Breast epithelium (tissue), 4 donors: Measurements from ENCODE around the gene KCNE3. TPM values are rescaled to one million over a fixed set of nuclear protein-coding genes. Genes with fewer than 3 reads are reported as not detected.

Experiments
- DNase-seq, 2 donors: peaks; one replicate each; pipeline ENCODE4 v3.0.0-alpha.2; 2019; ENCODE audit warnings: low spot score in 2 of 2
- H3K27ac ChIP-seq, 2 donors: fragments of 200-600 bp; sonication (generic) in 1 of 2; one replicate each; pipeline ENCODE4 v1.5.1; 2016 to 2019; ENCODE audit warnings: mild to moderate bottlenecking in 1 of 2
- H3K27me3 ChIP-seq, 2 donors: fragments of 200-600 bp; sonication (generic) in 1 of 2; one replicate each; pipeline versions ENCODE4 v1.5.1 to v1.6.0; 2017 to 2019; ENCODE audit warnings: control low read depth in 1 of 2, mild to moderate bottlenecking in 1 of 2
- H3K36me3 ChIP-seq: fragments of 200-600 bp; one replicate; pipeline ENCODE4 v1.5.1; 2019
- H3K4me1 ChIP-seq, 2 donors: fragments of 200-600 bp; sonication (generic); one replicate each; pipeline ENCODE4 v1.5.1; 2016 to 2019; ENCODE audit warnings: control low read depth in 1 of 2
- H3K4me3 ChIP-seq, 3 donors: fragments of 200-600 bp; sonication (generic); 1 replicate in 2 of 3; 2 replicates in 1 of 3; pipeline ENCODE4 v1.5.1; 2016 to 2019; ENCODE audit warnings: mild to moderate bottlenecking in 3 of 3, moderate library complexity in 2 of 3
- H3K9me3 ChIP-seq, 2 donors: fragments of 200-600 bp; sonication (generic) in 1 of 2; one replicate each; pipeline ENCODE4 v1.5.1; 2016 to 2019; ENCODE audit warnings: control low read depth in 1 of 2
- POLR2A ChIP-seq: fragments of 450-650 bp; IDR thresholded peaks from one replicate; pipeline ENCODE4 v1.6.1; 2016; ENCODE audit warnings: antibody characterized with exemption, mild to moderate bottlenecking, moderate library complexity
- POLR2AphosphoS5 ChIP-seq, 3 donors: sonication (generic); formaldehyde crosslinking; IDR thresholded peaks; one replicate each; pipeline ENCODE4 v1.6.1; 2017; ENCODE audit warnings: antibody characterized with exemption in 3 of 3
- intact Hi-C: fragments of 100-400 bp; cut with DNase I; formaldehyde crosslinking; loops from one replicate; pipeline ENCODE4 v1.15.1; 2023; ENCODE audit warnings: low total_unique reads
- total RNA-seq, 3 donors: library from RNA; depleted of rRNA; stranded (reverse); fragments of >200 nt; gene quantifications; one replicate each; pipeline ENCODE4 v1.1.0, GENCODE V29; 2016
- TF ChIP-seq, protein P1 (sequence below), 3 donors: fragments of 450-650 bp; IDR thresholded peaks; one replicate each; pipeline ENCODE4 v1.5.1; 2016 to 2017; ENCODE audit warnings: antibody characterized with exemption in 3 of 3, mild to moderate bottlenecking in 3 of 3, moderate library complexity in 3 of 3

The KCNE3 gene
- total RNA-seq, 3 donors from 2014 or later: 3.6 to 15.8 (median 4.7) TPM

DNA sequence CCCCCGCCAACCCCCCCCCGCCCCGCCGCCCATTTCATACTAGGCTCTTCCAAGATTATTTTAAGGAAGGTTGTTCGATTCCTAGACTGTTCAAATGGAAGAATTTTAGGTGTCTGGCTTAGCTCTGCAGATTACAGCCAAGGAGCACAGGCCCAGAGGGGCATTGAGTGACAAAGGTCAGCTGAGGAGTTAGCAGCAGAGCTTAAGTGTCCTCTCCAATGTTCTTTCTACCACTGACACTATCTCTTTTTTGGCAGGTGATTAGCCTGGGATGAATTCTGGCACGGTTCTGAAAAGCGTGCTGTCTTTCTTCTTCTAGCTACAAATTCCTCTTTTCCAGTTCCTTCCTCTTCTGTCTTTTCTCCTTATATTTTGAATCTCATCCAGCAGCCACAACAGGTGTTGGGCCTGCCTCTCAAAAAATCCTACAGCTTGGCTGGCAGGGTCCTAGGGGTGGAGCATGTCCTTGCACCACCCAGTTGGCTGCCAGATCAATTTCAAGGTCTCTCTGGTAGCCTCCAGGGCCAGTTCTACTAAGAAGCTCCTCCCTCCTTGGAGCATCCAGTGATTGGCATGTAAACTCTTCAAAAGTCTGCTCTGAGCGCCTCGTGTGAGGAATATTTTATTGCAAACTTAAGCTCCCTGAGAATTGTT is 23.0 kb downstream of the KCNE3 start:
- no peak for DNase-seq
- Histone ChIP-seq H3K27ac (no peak overlapping the region), H3K36me3 (no peaks in the 10 kb centered on the region), H3K27me3 (no peaks in the 10 kb centered on the region), H3K9me3 (no peaks in the 10 kb centered on the region), H3K4me1 (peaks cover 0 to 10% of the 10 kb centered on the region in 2 donors), H3K4me3 (no peak overlapping the region)
- TF ChIP-seq POLR2A: no peak
- TF ChIP-seq POLR2AphosphoS5 (IDR thresholded peaks at IDR 0.05): no peak
- TF ChIP-seq, protein P1, sequence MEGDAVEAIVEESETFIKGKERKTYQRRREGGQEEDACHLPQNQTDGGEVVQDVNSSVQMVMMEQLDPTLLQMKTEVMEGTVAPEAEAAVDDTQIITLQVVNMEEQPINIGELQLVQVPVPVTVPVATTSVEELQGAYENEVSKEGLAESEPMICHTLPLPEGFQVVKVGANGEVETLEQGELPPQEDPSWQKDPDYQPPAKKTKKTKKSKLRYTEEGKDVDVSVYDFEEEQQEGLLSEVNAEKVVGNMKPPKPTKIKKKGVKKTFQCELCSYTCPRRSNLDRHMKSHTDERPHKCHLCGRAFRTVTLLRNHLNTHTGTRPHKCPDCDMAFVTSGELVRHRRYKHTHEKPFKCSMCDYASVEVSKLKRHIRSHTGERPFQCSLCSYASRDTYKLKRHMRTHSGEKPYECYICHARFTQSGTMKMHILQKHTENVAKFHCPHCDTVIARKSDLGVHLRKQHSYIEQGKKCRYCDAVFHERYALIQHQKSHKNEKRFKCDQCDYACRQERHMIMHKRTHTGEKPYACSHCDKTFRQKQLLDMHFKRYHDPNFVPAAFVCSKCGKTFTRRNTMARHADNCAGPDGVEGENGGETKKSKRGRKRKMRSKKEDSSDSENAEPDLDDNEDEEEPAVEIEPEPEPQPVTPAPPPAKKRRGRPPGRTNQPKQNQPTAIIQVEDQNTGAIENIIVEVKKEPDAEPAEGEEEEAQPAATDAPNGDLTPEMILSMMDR (IDR thresholded peaks at IDR 0.05): no peak
- intact Hi-C loops: no loop called here

DNA sequence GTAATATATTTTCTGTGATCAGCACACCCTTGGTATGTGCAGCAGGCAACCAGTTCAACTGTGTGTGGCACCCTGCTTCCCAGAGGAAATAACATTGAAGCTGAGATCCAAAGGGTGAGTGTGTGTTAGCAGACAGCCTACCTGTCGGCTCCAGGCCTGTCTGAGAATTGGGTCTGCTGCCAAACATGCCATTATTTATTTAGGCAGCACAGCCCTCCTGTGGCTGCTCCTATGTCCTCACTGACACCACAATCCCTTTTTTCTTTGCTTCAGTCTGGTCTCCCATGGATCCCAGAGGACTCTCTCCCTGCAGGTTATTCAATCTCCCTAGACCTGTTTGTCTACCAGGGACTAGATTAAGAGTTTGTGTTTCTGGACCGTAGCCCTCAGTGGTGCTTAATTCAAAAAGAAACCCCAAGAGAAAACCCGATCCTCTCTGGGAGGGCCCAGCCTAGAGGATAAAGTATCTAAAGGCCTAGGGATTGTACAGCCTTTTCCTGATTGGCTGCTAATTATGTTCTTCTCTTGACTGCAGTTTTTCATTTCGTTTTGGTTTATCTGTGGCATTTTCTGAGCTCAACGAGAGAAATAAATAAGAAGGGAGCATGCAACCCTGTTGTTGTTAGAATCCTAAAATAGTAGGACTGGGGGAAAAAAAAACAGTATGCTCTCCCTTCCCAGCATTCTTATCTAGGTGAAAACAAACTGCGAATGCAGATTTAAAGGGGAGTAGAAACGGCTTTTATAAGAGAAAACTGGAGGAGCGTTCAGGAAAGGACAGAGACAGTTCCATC is 24.1 kb downstream of the KCNE3 start:
- H3K4me1 ChIP-seq: peaks cover 0 to 10% of the 10 kb centered on the region in 2 donors
- H3K36me3 ChIP-seq: no peaks in the 10 kb centered on the region
- peak; percentile 59 to 70 for DNase-seq
- no peaks in the 10 kb centered on the region for H3K27me3 ChIP-seq
- H3K9me3 ChIP-seq: no peaks in the 10 kb centered on the region
- H3K4me3 ChIP-seq: no peak overlapping the region
- H3K27ac ChIP-seq: peak overlapping the region in 1 of 2 donors; percentile 1
- TF ChIP-seq, protein P1 (IDR thresholded peaks at IDR 0.05): peak; percentile 21 to 66 (median 44)
- TF ChIP-seq POLR2A (no peak), POLR2AphosphoS5 (IDR thresholded peaks at IDR 0.05) (no peak)
- intact Hi-C loops: no loop called here

DNA sequence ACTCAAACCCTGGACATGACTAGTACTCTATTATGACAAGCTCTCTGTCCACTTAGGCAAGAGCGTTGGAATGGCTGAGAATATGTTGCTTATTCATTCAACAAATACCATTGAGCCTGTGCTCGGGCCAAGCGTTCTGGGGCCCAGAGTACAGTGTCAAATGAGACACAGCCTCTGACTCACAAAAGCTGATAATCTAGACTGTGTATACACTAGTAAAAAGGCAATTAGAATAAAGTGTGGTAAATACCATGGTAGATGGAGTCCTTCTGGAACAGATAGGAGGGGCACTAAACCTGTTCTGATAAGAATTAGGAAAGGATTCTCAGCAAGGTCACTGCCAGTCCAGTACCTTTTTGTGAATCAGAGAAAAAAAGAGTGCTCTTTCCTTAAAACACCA is 24.7 kb downstream of the KCNE3 start:
- Histone ChIP-seq H3K36me3 (no peaks in the 10 kb centered on the region), H3K27me3 (no peaks in the 10 kb centered on the region), H3K27ac (peak overlapping the region in 1 of 2 donors; percentile 1), H3K4me1 (peaks cover 0 to 10% of the 10 kb centered on the region in 2 donors), H3K9me3 (no peaks in the 10 kb centered on the region), H3K4me3 (no peak overlapping the region)
- intact Hi-C loops: no loop called here
- DNase-seq: no peak
- TF ChIP-seq, protein P1 (IDR thresholded peaks at IDR 0.05): no peak
- TF ChIP-seq POLR2A: no peak
- TF ChIP-seq POLR2AphosphoS5 (IDR thresholded peaks at IDR 0.05): no peak

DNA sequence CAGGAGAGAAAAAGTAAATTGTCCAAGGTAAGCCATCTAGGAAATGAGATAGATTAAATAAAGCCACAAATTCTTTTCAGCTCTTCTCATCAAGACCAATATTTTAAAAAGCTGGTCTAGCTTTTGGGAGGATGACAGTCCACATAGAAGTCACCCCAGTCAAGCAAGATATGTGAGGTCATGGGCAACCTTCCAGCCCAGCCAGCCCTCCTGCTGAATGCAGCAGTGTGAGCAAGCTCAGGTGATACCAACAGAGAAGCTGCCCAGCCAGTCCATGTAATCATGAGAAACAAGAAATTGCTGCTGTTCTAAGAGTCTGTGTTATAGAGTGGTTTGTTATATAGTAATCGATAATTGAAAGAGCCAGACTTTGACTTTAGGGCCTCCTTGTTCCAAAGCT is 28.7 kb downstream of the KCNE3 start:
- intact Hi-C loops: no loop called here
- Histone ChIP-seq H3K9me3 (no peaks in the 10 kb centered on the region), H3K4me3 (no peak overlapping the region), H3K27ac (no peak overlapping the region), H3K4me1 (peaks cover 0 to 5% of the 10 kb centered on the region in 2 donors), H3K36me3 (no peaks in the 10 kb centered on the region), H3K27me3 (no peaks in the 10 kb centered on the region)
- no peak for TF ChIP-seq POLR2AphosphoS5 (IDR thresholded peaks at IDR 0.05)
- no peak for TF ChIP-seq POLR2A
- TF ChIP-seq, protein P1 (IDR thresholded peaks at IDR 0.05): no peak
- DNase-seq: no peak

DNA sequence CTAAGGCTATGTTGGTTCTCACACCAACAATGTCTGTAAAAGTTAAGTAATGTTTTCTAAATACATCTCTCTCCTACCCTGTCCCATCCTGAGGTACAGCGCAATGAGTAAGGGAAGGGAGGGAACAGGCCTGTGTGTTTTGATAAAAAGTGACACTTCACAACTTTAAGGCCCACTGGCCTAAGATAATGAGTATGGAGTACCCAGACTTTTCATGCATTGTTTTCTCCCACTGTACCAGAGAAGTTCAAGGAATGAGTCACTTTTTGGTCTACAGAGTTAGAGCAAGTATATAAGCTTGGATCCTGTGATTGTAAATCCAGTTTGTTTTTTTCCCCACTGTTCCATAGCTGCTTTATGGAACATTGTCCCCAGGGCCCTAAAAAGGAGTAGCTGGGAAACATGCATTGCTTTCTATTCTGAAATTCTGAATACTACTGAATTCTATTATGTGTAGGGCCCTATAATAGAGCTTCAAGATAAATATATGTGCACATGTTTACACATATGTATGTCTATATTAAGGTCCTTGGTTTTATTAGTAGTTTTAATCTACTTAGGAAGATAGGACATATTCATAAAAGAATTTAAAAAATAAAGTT is 29.8 kb downstream of the KCNE3 start:
- H3K4me3 ChIP-seq: no peak overlapping the region
- no peaks in the 10 kb centered on the region for H3K27me3 ChIP-seq
- DNase-seq: no peak
- no peaks in the 10 kb centered on the region for H3K4me1 ChIP-seq
- H3K36me3 ChIP-seq: no peaks in the 10 kb centered on the region
- H3K9me3 ChIP-seq: no peaks in the 10 kb centered on the region
- intact Hi-C loops: no loop called here
- no peak overlapping the region for H3K27ac ChIP-seq
- TF ChIP-seq, protein P1 (IDR thresholded peaks at IDR 0.05): no peak
- TF ChIP-seq POLR2A: no peak
- TF ChIP-seq POLR2AphosphoS5 (IDR thresholded peaks at IDR 0.05): no peak
